Liver (tissue), 3 donors: Measurements from ENCODE around the gene GLRA3.

Source experiments
- ATF3 ChIP-seq: IDR thresholded peaks from 2 replicates; pipeline ENCODE4 v1.6.1; 2016; ENCODE audit warnings: antibody characterized with exemption
- EGR1 ChIP-seq, 2 donors: IDR thresholded peaks; 2 replicates each; pipeline ENCODE4 v1.6.1; 2016 to 2018; ENCODE audit warnings: antibody characterized with exemption in 2 of 2, low read depth in 2 of 2
- GABPA ChIP-seq, 2 donors: IDR thresholded peaks in 1 of 2; conservative IDR thresholded peaks in 1 of 2; 2 replicates each; pipeline ENCODE4 v1.6.1; 2016; ENCODE audit warnings: antibody characterized with exemption in 2 of 2, mild to moderate bottlenecking in 1 of 2, moderate library complexity in 1 of 2
- JUND ChIP-seq, 2 donors: IDR thresholded peaks; 2 replicates each; pipeline ENCODE4 v1.6.1; 2016; ENCODE audit warnings: antibody characterized with exemption in 2 of 2
- MAX ChIP-seq: IDR thresholded peaks from 2 replicates; pipeline ENCODE4 v1.6.1; 2016; ENCODE audit warnings: antibody characterized with exemption
- NR2F2 ChIP-seq: IDR thresholded peaks from 2 replicates; pipeline ENCODE4 v1.6.1; 2016; ENCODE audit warnings: antibody characterized with exemption
- RAD21 ChIP-seq, 2 donors: IDR thresholded peaks; 2 replicates each; pipeline ENCODE4 v1.6.1; 2016; ENCODE audit warnings: antibody characterized with exemption in 2 of 2, mild to moderate bottlenecking in 2 of 2
- REST ChIP-seq: IDR thresholded peaks from 2 replicates; pipeline ENCODE4 v1.6.1; 2016; ENCODE audit warnings: antibody characterized with exemption, mild to moderate bottlenecking
- SP1 ChIP-seq: IDR thresholded peaks from 2 replicates; pipeline ENCODE4 v1.6.1; 2018; ENCODE audit warnings: antibody characterized with exemption, mild to moderate bottlenecking
- YY1 ChIP-seq: IDR thresholded peaks from 2 replicates; pipeline ENCODE4 v1.6.1; 2016; ENCODE audit warnings: antibody characterized with exemption, mild to moderate bottlenecking
- TF ChIP-seq, protein P1 (sequence below): fragments of 150-350 bp; IDR thresholded peaks from 2 replicates; pipeline ENCODE4 v1.5.1; 2017; ENCODE audit warnings: improper control_type of control experiment, low read depth, low read length; ENCODE audit not compliant: missing input control
- donor health status: healthy.
- donor health status: healthy.

GRCh38 chr4:174789657-174790056 is 39.4 kb downstream of the GLRA3 start:
- no peak for TF ChIP-seq REST
- TF ChIP-seq, protein P1, sequence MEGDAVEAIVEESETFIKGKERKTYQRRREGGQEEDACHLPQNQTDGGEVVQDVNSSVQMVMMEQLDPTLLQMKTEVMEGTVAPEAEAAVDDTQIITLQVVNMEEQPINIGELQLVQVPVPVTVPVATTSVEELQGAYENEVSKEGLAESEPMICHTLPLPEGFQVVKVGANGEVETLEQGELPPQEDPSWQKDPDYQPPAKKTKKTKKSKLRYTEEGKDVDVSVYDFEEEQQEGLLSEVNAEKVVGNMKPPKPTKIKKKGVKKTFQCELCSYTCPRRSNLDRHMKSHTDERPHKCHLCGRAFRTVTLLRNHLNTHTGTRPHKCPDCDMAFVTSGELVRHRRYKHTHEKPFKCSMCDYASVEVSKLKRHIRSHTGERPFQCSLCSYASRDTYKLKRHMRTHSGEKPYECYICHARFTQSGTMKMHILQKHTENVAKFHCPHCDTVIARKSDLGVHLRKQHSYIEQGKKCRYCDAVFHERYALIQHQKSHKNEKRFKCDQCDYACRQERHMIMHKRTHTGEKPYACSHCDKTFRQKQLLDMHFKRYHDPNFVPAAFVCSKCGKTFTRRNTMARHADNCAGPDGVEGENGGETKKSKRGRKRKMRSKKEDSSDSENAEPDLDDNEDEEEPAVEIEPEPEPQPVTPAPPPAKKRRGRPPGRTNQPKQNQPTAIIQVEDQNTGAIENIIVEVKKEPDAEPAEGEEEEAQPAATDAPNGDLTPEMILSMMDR, result no peak
- no peak for TF ChIP-seq ATF3
- no peak for TF ChIP-seq GABPA (IDR thresholded peaks at IDR 0.05 in 1 of 2, conservative IDR thresholded peaks at IDR 0.05 in 1 of 2)
- TF ChIP-seq YY1, result no peak
- no peak for TF ChIP-seq SP1
- no peak for TF ChIP-seq MAX
- TF ChIP-seq RAD21 (IDR thresholded peaks at IDR 0.05), result no peak
- TF ChIP-seq NR2F2, result no peak
- no peak for TF ChIP-seq EGR1 (IDR thresholded peaks at IDR 0.05; ENCODE audit: low read depth in 2 of 2)
- TF ChIP-seq JUND (IDR thresholded peaks at IDR 0.05), result no peak
